Astrocyte (in vitro differentiated cells and primary cell): Measurements from ENCODE around the gene NSD2.

Experiments
- EZH2 ChIP-seq: IDR thresholded peaks from 2 replicates; pipeline ENCODE4 v1.6.1; 2012; ENCODE audit warnings: mild to moderate bottlenecking, low read length, inconsistent platforms; ENCODE audit not compliant: insufficient read depth
- TF ChIP-seq, protein P1 (sequence below): IDR thresholded peaks from 2 replicates; pipeline ENCODE4 v1.5.1; 2011; ENCODE audit warnings: low read depth, mild to moderate bottlenecking, inconsistent platforms, low read length, moderate library complexity; ENCODE audit not compliant: insufficient read depth

DNA sequence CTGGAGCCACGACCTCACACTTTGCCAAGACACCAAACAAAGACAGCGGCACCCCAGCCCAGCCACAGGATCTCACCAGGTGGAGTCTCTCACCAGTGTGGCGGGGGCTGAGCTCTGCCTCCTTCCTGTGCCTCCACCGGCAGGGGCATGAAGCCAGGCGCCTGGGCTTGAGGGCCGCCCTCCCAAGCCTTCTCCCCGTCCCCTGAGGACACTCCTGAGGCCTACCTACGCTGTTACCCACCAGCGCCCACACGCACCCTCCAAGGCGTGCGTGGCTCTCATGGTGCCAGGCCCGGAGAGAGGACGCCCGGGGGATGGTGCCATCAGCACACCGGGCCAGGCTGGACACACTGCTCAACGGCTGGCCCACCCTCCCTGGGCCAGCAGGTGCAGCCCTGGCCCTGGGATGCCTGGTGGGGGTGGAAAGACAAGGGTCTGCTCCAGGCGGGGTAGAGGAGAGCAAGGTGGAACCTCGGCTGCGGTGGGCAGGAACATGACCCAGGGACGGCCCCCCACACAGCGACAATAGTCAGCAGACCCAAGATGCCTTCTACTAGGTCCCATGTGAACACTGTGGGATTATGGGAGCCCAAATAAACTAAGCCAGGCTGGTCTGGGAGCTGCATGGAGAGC lies 115.5 kb downstream of the NSD2 start:
- TF ChIP-seq, protein P1, sequence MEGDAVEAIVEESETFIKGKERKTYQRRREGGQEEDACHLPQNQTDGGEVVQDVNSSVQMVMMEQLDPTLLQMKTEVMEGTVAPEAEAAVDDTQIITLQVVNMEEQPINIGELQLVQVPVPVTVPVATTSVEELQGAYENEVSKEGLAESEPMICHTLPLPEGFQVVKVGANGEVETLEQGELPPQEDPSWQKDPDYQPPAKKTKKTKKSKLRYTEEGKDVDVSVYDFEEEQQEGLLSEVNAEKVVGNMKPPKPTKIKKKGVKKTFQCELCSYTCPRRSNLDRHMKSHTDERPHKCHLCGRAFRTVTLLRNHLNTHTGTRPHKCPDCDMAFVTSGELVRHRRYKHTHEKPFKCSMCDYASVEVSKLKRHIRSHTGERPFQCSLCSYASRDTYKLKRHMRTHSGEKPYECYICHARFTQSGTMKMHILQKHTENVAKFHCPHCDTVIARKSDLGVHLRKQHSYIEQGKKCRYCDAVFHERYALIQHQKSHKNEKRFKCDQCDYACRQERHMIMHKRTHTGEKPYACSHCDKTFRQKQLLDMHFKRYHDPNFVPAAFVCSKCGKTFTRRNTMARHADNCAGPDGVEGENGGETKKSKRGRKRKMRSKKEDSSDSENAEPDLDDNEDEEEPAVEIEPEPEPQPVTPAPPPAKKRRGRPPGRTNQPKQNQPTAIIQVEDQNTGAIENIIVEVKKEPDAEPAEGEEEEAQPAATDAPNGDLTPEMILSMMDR, result no peak
- no peak for TF ChIP-seq EZH2
